HG03045 (cell line): ENCODE measurements around the gene COL23A1.
"Not testable (repeated sequence)": the region's sequence is repeated elsewhere in the genome, so short reads cannot be mapped to it uniquely, and the experiment has no call there.

Experiments
- ATAC-seq: cut with Tn5 transposase; IDR thresholded peaks from one replicate; pipeline ENCODE4 v1.9.1; 2021; ENCODE audit warnings: mild to moderate bottlenecking, moderate library complexity; ENCODE audit not compliant: unreplicated experiment

The COL23A1 gene

GRCh38 chr5:178385496-178385890 is 204.7 kb downstream of the COL23A1 start:
- ATAC-seq: no peak

GRCh38 chr5:178384816-178385495 is 205.2 kb downstream of the COL23A1 start:
- no peak for ATAC-seq

GRCh38 chr5:178383919-178384815 is 206.0 kb downstream of the COL23A1 start:
- ATAC-seq: no peak

- no peak for ATAC-seq
These were observed 206.8 kb downstream of the COL23A1 start for GRCh38 chr5:178383301-178383918.

- no peak for ATAC-seq
These were observed 207.4 kb downstream of the COL23A1 start for GRCh38 chr5:178382754-178383164.

GRCh38 chr5:178381921-178382695 is 208.1 kb downstream of the COL23A1 start:
- no peak for ATAC-seq

- ATAC-seq: no peak
These were observed 209.0 kb downstream of the COL23A1 start for GRCh38 chr5:178381206-178381605.

GRCh38 chr5:178380541-178381074 is 209.6 kb downstream of the COL23A1 start:
- no peak for ATAC-seq

- ATAC-seq: no peak
These were observed 210.1 kb downstream of the COL23A1 start for GRCh38 chr5:178380086-178380485.

- no peak for ATAC-seq
These were observed 211.4 kb downstream of the COL23A1 start for GRCh38 chr5:178378527-178379484.

GRCh38 chr5:178377583-178378270 is 212.5 kb downstream of the COL23A1 start:
- no peak for ATAC-seq

GRCh38 chr5:178376921-178377582 is 213.1 kb downstream of the COL23A1 start:
- no peak for ATAC-seq

- ATAC-seq: no peak
These were observed 214.8 kb downstream of the COL23A1 start for GRCh38 chr5:178375348-178375747.

- no peak for ATAC-seq
These were observed 216.5 kb downstream of the COL23A1 start for GRCh38 chr5:178373711-178374110.

GRCh38 chr5:178372142-178372571 is 218.0 kb downstream of the COL23A1 start:
- no peak for ATAC-seq

GRCh38 chr5:178371362-178372111 is 218.7 kb downstream of the COL23A1 start:
- ATAC-seq: no peak

GRCh38 chr5:178370102-178370501 is 220.1 kb downstream of the COL23A1 start:
- ATAC-seq: no peak

- not testable (repeated sequence) for ATAC-seq
These were observed 220.7 kb downstream of the COL23A1 start for GRCh38 chr5:178369469-178369868.
